GM18505 (cell line): ENCODE data around the gene KRTAP12-2.

Experiments used
- ATAC-seq: cut with Tn5 transposase; IDR thresholded peaks from one replicate; pipeline ENCODE4 v1.9.1; 2021; ENCODE audit not compliant: unreplicated experiment
- POLR2A ChIP-seq: IDR thresholded peaks from 4 replicates; pipeline ENCODE4 v1.6.1; 2011; ENCODE audit warnings: borderline replicate concordance; ENCODE audit not compliant: insufficient read depth, insufficient read length; ENCODE audit errors: extremely low read depth

The KRTAP12-2 gene

DNA sequence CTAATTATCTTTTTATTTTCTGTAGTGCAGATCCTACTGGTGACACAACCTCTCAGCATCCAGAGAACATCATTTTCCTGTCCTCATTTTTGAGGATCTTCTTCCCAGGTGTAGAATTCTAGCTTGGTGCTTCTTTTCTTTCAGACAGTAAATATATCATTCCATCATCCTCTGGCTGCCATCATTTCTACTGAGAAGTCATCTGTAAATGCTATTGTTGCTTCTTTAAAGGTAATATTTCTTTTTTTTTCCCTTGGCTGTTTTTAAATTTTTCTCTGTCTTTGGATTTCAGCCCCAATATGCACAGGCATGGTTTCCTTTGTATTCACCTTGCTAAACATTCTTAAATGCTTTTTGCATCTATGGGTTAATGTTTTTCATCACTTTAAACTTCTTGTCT lies 43.2 kb downstream of the KRTAP12-2 start:
- TF ChIP-seq POLR2A, result no peak
- no peak for ATAC-seq

DNA sequence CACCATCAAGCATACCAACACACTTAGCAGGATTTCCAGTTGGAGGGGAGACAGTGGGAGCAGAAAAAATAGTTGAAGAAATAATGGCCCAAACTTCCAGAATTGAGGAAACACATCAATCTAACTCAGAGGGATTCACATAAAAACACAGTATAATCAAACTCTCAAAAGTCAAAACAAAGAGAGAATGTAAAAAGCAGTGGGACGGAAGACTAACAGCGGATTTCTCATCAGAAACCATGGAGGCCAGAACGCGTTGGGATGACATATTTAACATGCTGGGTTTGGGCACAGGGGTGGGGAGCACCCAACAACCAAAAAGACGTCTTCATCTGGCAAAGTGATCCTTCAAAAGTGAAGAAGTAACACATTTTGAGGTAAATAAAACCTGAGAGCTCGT lies 46.8 kb downstream of the KRTAP12-2 start:
- ATAC-seq, result no peak
- no peak for TF ChIP-seq POLR2A

DNA sequence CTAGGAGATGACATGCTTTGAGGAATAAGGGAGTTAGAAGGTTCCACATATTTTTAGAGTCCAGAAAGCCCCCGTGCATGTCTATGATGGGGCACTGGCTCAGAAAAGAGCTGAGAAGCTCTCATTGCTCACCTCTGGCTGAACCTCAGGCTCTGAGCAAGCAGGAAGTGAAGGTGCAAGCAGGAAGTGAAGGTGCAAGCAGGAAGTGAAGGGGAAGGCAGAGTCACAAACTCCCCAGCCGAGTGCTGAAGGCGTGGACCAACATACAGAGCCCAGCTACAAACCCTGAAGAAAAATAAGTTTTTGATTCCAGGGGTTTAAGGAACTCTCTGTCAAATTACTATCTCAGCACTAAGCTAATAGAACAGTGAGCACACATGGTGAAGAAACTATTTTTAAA lies 47.8 kb downstream of the KRTAP12-2 start:
- no peak for TF ChIP-seq POLR2A
- no peak for ATAC-seq

DNA sequence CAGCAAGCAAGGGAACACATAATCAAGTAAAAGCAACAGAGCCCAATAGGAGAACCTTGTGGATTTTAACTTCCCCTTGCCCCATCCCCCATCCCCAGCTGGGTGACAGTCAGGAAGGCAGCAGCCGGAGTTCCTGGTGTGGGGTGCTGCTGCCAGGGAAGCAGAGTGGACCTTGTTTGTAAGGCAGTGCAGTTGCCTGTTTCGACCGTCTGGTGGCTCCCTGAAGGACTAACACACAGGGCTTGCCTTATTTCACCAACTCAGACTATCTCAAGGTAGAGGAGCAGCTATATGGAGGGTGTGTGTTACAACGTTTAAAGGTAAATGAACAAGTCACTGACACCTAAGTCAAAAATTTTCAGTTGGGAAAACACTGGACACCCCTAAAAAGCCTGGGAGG lies 48.2 kb downstream of the KRTAP12-2 start:
- ATAC-seq, result no peak
- TF ChIP-seq POLR2A, result no peak

DNA sequence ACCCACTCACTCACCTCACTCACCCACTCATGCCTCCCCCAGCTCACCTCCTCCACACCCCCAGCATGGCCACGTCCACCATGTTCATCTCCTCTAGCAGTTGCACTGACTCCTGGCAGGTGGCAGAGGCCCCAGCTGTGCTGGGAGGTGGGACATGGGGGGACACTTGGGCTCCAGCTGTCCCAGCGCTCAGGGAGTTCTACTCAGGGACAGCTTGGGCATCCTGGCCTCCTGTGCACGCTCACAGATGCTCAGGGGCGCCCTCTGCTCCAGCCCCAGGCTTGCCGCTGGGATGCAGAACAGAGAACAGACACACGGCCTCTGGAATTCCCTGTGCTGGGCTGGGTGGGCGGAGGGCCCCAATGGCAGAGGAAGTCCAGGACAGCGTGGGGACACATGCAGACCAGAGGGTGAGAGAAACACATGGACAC lies 49.6 kb downstream of the KRTAP12-2 start:
- no peak for TF ChIP-seq POLR2A
- no peak for ATAC-seq

DNA sequence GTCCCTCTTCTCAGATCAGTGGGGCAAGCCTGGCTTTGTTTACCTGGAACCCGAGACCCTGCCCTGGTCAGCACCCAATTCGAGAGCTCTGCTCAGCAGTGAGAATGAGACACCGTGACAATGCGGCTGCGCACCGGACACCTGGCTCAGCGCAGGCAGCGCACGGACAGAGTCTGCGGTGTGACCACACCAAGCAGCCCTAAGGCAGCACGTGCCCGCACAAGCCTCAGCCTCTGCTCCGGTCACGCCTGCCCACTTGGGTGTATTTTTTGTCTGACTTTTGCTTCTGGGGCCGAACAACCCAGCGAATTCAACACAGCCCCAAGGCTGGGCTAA lies 50.2 kb downstream of the KRTAP12-2 start:
- no peak for ATAC-seq
- no peak for TF ChIP-seq POLR2A
